Measurements from ENCODE around the gene TMEM214.

Gene TMEM214

DNA sequence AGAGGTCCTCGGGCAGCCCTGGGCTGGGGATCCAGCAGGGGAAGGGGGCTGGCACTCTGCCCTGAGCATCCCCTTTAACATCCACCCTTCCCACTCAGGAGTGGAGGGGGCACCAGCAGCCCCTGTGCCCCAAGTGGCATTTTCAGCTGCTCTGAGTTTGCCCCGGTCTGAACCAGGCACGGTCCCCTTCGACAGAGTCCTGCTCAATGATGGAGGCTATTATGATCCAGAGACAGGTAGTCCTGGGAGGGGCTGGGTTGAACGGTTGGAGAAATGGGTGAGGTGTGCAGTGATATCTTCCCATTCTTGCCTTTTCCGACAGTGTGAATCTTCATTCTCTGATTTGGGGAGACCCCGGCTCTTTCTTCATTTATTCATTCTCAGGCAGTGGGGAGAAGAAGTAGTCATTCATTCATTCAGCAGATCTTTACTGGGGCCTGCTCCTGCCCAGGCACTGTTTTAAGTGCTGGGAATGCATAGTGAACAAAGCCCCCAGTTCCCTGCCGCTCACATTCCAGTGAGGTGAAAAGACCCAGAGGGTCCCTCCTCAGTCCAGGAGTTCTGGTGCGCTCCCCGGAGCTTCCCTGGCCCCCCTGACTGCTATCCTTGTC, 52.4 kb downstream of the TMEM214 start:
- no peak for DNase-seq (ENCODE audit: low spot score)

GRCh38 chr2:27085673-27086089, 52.9 kb downstream of the TMEM214 start:
- DNase-seq (ENCODE audit: low spot score) = no peak

DNA sequence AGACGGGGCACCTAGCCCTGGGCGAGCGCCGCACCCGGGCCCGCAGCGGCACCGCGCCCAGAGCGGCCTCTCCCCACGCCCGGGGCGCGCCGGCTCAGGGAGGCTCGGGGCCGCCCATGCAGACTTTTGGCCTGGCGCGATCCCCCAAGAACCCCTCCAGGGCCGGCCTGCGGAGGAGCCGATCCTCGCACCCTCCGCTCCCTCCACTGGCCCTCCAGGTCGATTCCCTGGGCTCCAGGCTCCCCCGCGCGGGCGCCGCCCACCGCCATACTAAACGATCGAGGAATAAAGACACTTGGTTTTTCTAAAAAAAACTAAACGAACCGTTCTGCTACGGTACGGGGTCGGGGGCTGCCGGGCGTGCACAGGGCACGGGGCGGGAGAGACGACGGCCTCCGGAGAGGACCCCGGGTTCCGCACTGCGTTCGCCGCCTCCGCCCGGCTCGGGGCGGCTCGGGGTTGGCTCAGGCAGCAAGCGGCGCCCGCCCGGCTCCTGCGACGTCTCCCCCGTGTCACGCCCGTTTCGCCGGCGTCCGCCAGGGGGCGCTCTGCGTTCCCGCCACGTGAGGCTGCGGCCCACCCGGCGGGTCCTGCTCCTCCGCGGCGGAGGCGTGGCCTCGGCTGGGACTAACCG, 53.4 kb downstream of the TMEM214 start:
- peak; percentile 98 for DNase-seq (ENCODE audit: low spot score)

DNA sequence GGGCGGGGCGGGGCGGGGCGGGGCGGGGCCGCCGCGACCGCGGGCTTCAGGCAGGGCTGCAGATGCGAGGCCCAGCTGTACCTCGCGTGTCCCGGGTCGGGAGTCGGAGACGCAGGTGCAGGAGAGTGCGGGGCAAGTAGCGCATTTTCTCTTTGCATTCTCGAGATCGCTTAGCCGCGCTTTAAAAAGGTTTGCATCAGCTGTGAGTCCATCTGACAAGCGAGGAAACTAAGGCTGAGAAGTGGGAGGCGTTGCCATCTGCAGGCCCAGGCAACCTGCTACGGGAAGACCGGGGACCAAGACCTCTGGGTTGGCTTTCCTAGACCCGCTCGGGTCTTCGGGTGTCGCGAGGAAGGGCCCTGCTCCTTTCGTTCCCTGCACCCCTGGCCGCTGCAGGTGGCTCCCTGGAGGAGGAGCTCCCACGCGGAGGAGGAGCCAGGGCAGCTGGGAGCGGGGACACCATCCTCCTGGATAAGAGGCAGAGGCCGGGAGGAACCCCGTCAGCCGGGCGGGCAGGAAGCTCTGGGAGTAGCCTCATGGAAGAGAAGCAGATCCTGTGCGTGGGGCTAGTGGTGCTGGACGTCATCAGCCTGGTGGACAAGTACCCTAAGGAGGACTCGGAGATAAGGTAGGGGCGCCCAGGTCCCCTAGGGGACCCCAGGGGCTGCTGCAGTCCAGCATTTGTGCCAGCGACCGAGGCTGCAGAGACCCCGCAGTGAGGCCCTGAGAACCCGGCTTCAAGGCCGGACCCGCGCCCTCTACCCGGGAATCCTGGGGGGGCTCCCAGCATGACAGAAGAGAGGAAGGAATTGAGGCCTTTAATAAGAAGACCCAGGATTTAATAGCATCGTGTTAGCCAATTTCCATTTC, 54.2 kb downstream of the TMEM214 start, which contains the start of gene KHK:
TSS of gene KHK (plus strand) at position 49 of the 870 bp plus-strand sequence. CDS start at position 537, 488 bp downstream.
- no peak for DNase-seq (ENCODE audit: low spot score)

GRCh38 chr2:27087823-27088410, 55.2 kb downstream of the TMEM214 start:
- no peak for DNase-seq (ENCODE audit: low spot score)

DNA sequence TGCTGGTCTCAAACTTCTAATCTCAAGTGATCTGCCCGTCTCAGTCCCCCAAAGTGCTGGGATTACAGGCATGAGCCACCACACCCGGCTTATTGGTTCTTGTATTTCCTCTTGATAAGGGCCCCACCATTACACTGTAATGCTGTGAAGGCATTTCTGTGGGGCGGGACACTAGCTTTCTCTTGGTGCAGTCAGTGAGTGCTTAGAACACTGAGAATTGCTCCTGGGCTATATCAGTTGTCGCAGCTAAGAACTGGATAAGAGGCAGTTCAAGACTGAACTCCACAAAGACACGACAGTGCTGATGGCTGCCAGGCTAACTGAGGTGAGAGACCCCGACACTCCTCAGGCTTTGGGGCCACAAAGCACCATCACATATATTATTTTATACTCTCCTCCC, 55.9 kb downstream of the TMEM214 start:
- DNase-seq (ENCODE audit: low spot score) = no peak

- DNase-seq (ENCODE audit: low spot score) = no peak
These were observed 56.6 kb downstream of the TMEM214 start for GRCh38 chr2:27089111-27089954.
